ENCODE results near the gene PTBP1.

PTBP1 gene

GRCh38 chr19:858284-858683 is 61.0 kb downstream of the PTBP1 start:
- no peaks in the 10 kb centered on the region for H3K4me1 Mint-ChIP-seq

GRCh38 chr19:858868-859843 is 61.9 kb downstream of the PTBP1 start, which contains the start of gene CFD:
Gene CFD (plus strand): TSS chr19:859664. CDS start chr19:859690, 26 bp downstream.
- Mint-ChIP-seq H3K36me3 (ENCODE audit: low read depth) (no peaks in the 10 kb centered on the region), H3K27me3 (ENCODE audit: low read depth) (peaks cover 50% of the 10 kb centered on the region), H3K9me3 (no peaks in the 10 kb centered on the region), H3K4me3 (peak within 1 kb of the TSS in 2 of 3 experiments; percentile 10 to 27), H3K27ac (no peak within 1 kb of the TSS), H3K4me1 (no peaks in the 10 kb centered on the region)
- no peak for TF ChIP-seq CTCF (IDR thresholded peaks at IDR 0.05; ENCODE audit: unreplicated experiment in 3 of 3)

More at GRCh38 chr19:858284-858683, 61.0 kb downstream of the PTBP1 start:
- no peaks in the 10 kb centered on the region for H3K9me3 Mint-ChIP-seq
- TF ChIP-seq CTCF (IDR thresholded peaks at IDR 0.05; ENCODE audit: unreplicated experiment in 3 of 3), result no peak
- no peaks in the 10 kb centered on the region for H3K36me3 Mint-ChIP-seq (ENCODE audit: low read depth)
- H3K4me3 Mint-ChIP-seq, result no peak overlapping the region
- H3K27me3 Mint-ChIP-seq (ENCODE audit: low read depth), result peaks cover 43% of the 10 kb centered on the region
- H3K27ac Mint-ChIP-seq, result no peak overlapping the region

GRCh38 chr19:861141-861755 is 64.0 kb downstream of the PTBP1 start:
- H3K27me3 Mint-ChIP-seq (ENCODE audit: low read depth), result peaks cover 53% of the 10 kb centered on the region
- no peaks in the 10 kb centered on the region for H3K4me1 Mint-ChIP-seq
- no peak overlapping the region for H3K27ac Mint-ChIP-seq
- peak overlapping the region in 1 of 3 experiments; percentile 51 for H3K4me3 Mint-ChIP-seq
- TF ChIP-seq CTCF (IDR thresholded peaks at IDR 0.05; ENCODE audit: unreplicated experiment in 3 of 3), result no peak
- no peaks in the 10 kb centered on the region for H3K9me3 Mint-ChIP-seq
- H3K36me3 Mint-ChIP-seq (ENCODE audit: low read depth), result peaks cover 7% of the 10 kb centered on the region

Measured in nephron (organoid).